ENCODE measurements around the gene RND2. TPM values are rescaled to one million over a fixed set of nuclear protein-coding genes. Genes with fewer than 3 reads are reported as not detected.

RND2 gene
- total RNA-seq, 1 donor from 2014 or later = 75.8 TPM

GRCh38 chr17:43015579-43015978 lies 9.5 kb upstream of the RND2 start:
- Mint-ChIP-seq H3K4me1 (ENCODE audit: low read depth, unreplicated experiment) (peaks cover 18% of the 10 kb centered on the region), H3K36me3 (ENCODE audit: unreplicated experiment) (no peaks in the 10 kb centered on the region)

GRCh38 chr17:43016216-43016615 lies 8.8 kb upstream of the RND2 start:
- no peak for DNase-seq
- no peak overlapping the region for H3K4me3 Mint-ChIP-seq (ENCODE audit: unreplicated experiment)
- H3K9me3 Mint-ChIP-seq (ENCODE audit: unreplicated experiment) = peaks cover 10% of the 10 kb centered on the region
- H3K27ac Mint-ChIP-seq (ENCODE audit: unreplicated experiment) = no peak overlapping the region
- no peaks in the 10 kb centered on the region for H3K36me3 Mint-ChIP-seq (ENCODE audit: unreplicated experiment)
- peaks cover 19% of the 10 kb centered on the region for H3K4me1 Mint-ChIP-seq (ENCODE audit: low read depth, unreplicated experiment)
- peaks cover 15% of the 10 kb centered on the region for H3K27me3 Mint-ChIP-seq (ENCODE audit: unreplicated experiment)
- TF ChIP-seq, protein P1, sequence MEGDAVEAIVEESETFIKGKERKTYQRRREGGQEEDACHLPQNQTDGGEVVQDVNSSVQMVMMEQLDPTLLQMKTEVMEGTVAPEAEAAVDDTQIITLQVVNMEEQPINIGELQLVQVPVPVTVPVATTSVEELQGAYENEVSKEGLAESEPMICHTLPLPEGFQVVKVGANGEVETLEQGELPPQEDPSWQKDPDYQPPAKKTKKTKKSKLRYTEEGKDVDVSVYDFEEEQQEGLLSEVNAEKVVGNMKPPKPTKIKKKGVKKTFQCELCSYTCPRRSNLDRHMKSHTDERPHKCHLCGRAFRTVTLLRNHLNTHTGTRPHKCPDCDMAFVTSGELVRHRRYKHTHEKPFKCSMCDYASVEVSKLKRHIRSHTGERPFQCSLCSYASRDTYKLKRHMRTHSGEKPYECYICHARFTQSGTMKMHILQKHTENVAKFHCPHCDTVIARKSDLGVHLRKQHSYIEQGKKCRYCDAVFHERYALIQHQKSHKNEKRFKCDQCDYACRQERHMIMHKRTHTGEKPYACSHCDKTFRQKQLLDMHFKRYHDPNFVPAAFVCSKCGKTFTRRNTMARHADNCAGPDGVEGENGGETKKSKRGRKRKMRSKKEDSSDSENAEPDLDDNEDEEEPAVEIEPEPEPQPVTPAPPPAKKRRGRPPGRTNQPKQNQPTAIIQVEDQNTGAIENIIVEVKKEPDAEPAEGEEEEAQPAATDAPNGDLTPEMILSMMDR (IDR thresholded peaks at IDR 0.05; ENCODE audit: partially characterized antibody, unreplicated experiment) = no peak

More at GRCh38 chr17:43015579-43015978, 9.5 kb upstream of the RND2 start:
- Mint-ChIP-seq H3K4me3 (ENCODE audit: unreplicated experiment) (no peak overlapping the region), H3K27me3 (ENCODE audit: unreplicated experiment) (peaks cover 14% of the 10 kb centered on the region), H3K27ac (ENCODE audit: unreplicated experiment) (no peak overlapping the region), H3K9me3 (ENCODE audit: unreplicated experiment) (peaks cover 7% of the 10 kb centered on the region)
- DNase-seq = no peak
- TF ChIP-seq, protein P1 (IDR thresholded peaks at IDR 0.05; ENCODE audit: partially characterized antibody, unreplicated experiment) = no peak

GRCh38 chr17:43018008-43018853 lies 6.8 kb upstream of the RND2 start:
- TF ChIP-seq, protein P1 (IDR thresholded peaks at IDR 0.05; ENCODE audit: partially characterized antibody, unreplicated experiment) = no peak
- Mint-ChIP-seq H3K9me3 (ENCODE audit: unreplicated experiment) (peaks cover 8% of the 10 kb centered on the region), H3K4me1 (ENCODE audit: low read depth, unreplicated experiment) (peaks cover 20% of the 10 kb centered on the region), H3K27ac (ENCODE audit: unreplicated experiment) (no peak overlapping the region), H3K36me3 (ENCODE audit: unreplicated experiment) (no peaks in the 10 kb centered on the region), H3K27me3 (ENCODE audit: unreplicated experiment) (peaks cover 12% of the 10 kb centered on the region), H3K4me3 (ENCODE audit: unreplicated experiment) (peak overlapping the region; percentile 79)
- DNase-seq = peak; percentile 61

DNA sequence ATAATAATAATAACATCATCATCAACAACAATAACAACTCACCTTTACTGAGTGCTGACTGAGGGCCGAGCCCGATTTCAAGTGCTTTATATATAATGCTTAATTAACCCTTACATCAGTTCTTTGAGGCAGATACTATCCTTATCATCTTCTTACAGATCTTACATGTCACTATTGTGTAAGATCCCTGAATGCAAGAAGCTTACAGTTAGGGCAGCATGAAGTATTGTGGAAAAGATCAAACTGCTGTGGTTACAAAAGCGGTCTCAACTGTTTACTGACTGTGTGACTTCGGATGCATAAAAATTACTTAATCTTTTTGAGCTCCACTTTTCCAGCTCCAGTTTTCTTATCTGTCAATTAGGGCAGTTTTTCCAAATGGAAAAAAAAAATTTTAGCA lies 6.1 kb upstream of the RND2 start:
- Mint-ChIP-seq H3K36me3 (ENCODE audit: unreplicated experiment) (no peaks in the 10 kb centered on the region), H3K4me3 (ENCODE audit: unreplicated experiment) (peak overlapping the region; percentile 79), H3K27me3 (ENCODE audit: unreplicated experiment) (peaks cover 12% of the 10 kb centered on the region), H3K9me3 (ENCODE audit: unreplicated experiment) (peaks cover 8% of the 10 kb centered on the region), H3K27ac (ENCODE audit: unreplicated experiment) (no peak overlapping the region), H3K4me1 (ENCODE audit: low read depth, unreplicated experiment) (peaks cover 20% of the 10 kb centered on the region)
- TF ChIP-seq, protein P1 (IDR thresholded peaks at IDR 0.05; ENCODE audit: partially characterized antibody, unreplicated experiment) = no peak
- DNase-seq = no peak

GRCh38 chr17:43019418-43019817 lies 5.6 kb upstream of the RND2 start:
- DNase-seq = no peak
- Mint-ChIP-seq H3K4me3 (ENCODE audit: unreplicated experiment) (peak overlapping the region; percentile 95), H3K27ac (ENCODE audit: unreplicated experiment) (peak overlapping the region; percentile 60), H3K36me3 (ENCODE audit: unreplicated experiment) (no peaks in the 10 kb centered on the region), H3K4me1 (ENCODE audit: low read depth, unreplicated experiment) (peaks cover 20% of the 10 kb centered on the region), H3K9me3 (ENCODE audit: unreplicated experiment) (peaks cover 8% of the 10 kb centered on the region), H3K27me3 (ENCODE audit: unreplicated experiment) (peaks cover 15% of the 10 kb centered on the region)
- TF ChIP-seq, protein P1 (IDR thresholded peaks at IDR 0.05; ENCODE audit: partially characterized antibody, unreplicated experiment) = no peak
